ENCODE data around the gene PALLD.

- TF ChIP-seq EZH2 (IDR thresholded peaks at IDR 0.05; ENCODE audit: insufficient read depth, poor library complexity, severe bottlenecking) (no peak), EZH2phosphoT487 (IDR thresholded peaks at IDR 0.05; ENCODE audit: insufficient read depth, low read depth) (no peak)
Measured at GRCh38 chr4:168536448-168536847, 39.6 kb downstream of the PALLD start.

All from GM23248 (cell line).